Measurements from ENCODE around the gene PLEKHB2.

DNA sequence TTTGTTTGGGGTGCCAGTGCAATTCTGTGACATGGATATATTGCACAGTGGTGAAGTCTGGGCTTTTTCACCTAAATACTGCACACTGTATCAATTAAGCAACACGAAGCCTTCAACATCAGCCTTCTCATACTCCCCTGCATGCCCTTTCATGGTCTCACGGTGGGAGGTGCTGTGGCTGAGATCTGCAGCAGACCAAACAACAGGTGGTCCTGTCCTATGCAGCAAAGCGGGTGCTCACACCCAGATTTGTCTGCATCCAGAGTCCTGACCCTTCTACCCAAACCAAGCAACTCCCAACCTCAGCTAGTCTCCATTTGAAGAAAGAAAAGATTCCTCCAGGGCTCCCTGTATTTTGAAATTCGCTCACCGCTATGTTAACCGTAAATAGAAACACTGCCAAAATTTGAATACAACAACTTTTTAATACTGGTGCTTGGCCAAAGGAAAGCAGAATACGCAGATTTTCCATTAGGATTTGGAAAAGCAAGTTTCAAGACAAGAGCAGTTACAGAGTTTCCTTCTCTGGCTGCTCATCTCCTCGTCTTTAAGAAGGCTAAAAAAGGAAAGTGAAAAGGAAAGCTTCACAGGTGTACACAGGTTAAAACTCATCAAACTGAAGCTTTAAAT, 46.8 kb upstream of the PLEKHB2 start:
- TF ChIP-seq CTCF (conservative IDR thresholded peaks at IDR 0.05) (no peak), ZFX (IDR thresholded peaks at IDR 0.05) (no peak)
